A673 (cell line): ENCODE measurements around the gene SERINC5. TPM values are rescaled to one million over a fixed set of nuclear protein-coding genes. Genes with fewer than 3 reads are reported as not detected.

Experiments
- BruUV-seq: library from RNA; stranded (reverse); fragments of 400-500 nt; replicated peaks from 2 replicates; lab custom pipeline; 2021; lab: Mats Ljungman, UMichigan
- CTCF ChIA-PET: fragments of 300-600 bp; sonication (Branson Sonifier 250); formaldehyde crosslinking; loops from one replicate; lab custom pipeline; 2022; ENCODE audit warnings: antibody characterized with exemption; lab: Charles Lee
- POLR2A ChIA-PET: fragments of 300-600 bp; sonication (Branson Sonifier 250); formaldehyde crosslinking; loops from one replicate; lab custom pipeline; 2022; ENCODE audit warnings: antibody characterized with exemption; ENCODE audit not compliant: low non-redundant PET; lab: Charles Lee
- DNase-seq: peaks from one replicate; pipeline ENCODE4 v3.0.0-alpha.2; 2015; ENCODE audit warnings: low spot score
- H3K27ac ChIP-seq: fragments of 200-600 bp; sonication (generic); 2 replicates; pipeline ENCODE4 v1.5.1; 2016; ENCODE audit warnings: mixed run types, low read depth, mild to moderate bottlenecking, mixed read lengths, antibody characterized with exemption, low read length; ENCODE audit not compliant: poor library complexity, severe bottlenecking
- H3K27me3 ChIP-seq: fragments of 200-600 bp; sonication (generic); replicated peaks from 2 replicates; pipeline ENCODE4 v1.6.1; 2017; ENCODE audit warnings: mixed run types, low read depth, mild to moderate bottlenecking, mixed read lengths, antibody characterized with exemption, low read length; ENCODE audit not compliant: insufficient read depth, poor library complexity
- H3K36me3 ChIP-seq: fragments of 200-600 bp; sonication (generic); 2 replicates; pipeline ENCODE4 v1.6.1; 2016; ENCODE audit warnings: mixed run types, mild to moderate bottlenecking, mixed read lengths, antibody characterized with exemption, low read length; ENCODE audit not compliant: insufficient read depth, poor library complexity, severe bottlenecking
- H3K4me1 ChIP-seq: fragments of 200-600 bp; sonication (generic); 2 replicates; pipeline ENCODE4 v1.6.1; 2017; ENCODE audit warnings: mixed run types, mild to moderate bottlenecking, mixed read lengths, antibody characterized with exemption, low read length; ENCODE audit not compliant: insufficient read depth, poor library complexity, severe bottlenecking
- H3K4me3 ChIP-seq: fragments of 200-600 bp; sonication (generic); 2 replicates; pipeline ENCODE4 v1.5.1; 2016; ENCODE audit warnings: low read depth, mixed run types, mild to moderate bottlenecking, mixed read lengths, low read length; ENCODE audit not compliant: poor library complexity, severe bottlenecking
- H3K9me3 ChIP-seq: fragments of 200-600 bp; sonication (generic); 2 replicates; pipeline ENCODE4 v1.6.1; 2016; ENCODE audit warnings: mixed run types, low read depth, mild to moderate bottlenecking, mixed read lengths, antibody characterized with exemption, low read length; ENCODE audit not compliant: poor library complexity, severe bottlenecking
- EZH2 ChIP-seq: fragments of 200-600 bp; sonication (generic); IDR thresholded peaks from 2 replicates; pipeline ENCODE4 v1.6.1; 2017; ENCODE audit warnings: borderline replicate concordance, low read depth, mild to moderate bottlenecking, mixed read lengths, antibody characterized with exemption, low read length; ENCODE audit not compliant: poor library complexity, severe bottlenecking
- intact Hi-C: fragments of 100-400 bp; cut with micrococcal nuclease; formaldehyde crosslinking; loops from one replicate; pipeline ENCODE4 v1.10.0; 2022; ENCODE audit not compliant: unreplicated experiment
- total RNA-seq: library from RNA; stranded (reverse); gene quantifications from 2 replicates; pipeline ENCODE4 v1.2.3, GENCODE V29; 2021
- TF ChIP-seq, protein P1 (sequence below): fragments of 300-800, 200-600 bp; sonication (generic); conservative IDR thresholded peaks from 2 replicates; pipeline ENCODE4 v1.5.1; 2017; ENCODE audit warnings: low read depth, mild to moderate bottlenecking, antibody characterized with exemption, low read length, moderate library complexity, mixed read lengths

SERINC5 gene
- total RNA-seq, 1 experiment from 2014 or later: 20.6 TPM

DNA sequence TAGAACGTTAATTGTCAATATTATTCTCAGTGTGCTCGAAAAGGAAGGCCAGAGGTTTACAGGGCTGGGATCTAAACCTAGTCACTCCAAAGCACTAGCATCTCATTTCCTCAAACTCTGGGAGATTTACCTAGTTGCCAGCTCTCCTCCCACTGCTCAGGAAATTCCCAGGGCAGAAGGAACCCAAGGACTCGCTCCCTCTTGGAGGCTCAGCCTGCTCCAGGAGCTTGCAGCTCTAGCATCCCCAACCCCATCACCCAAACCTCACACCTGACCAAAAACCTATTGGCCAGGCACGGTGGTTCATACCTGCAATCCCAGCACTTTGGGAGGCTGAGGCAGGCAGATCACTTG lies 26.0 kb downstream of the SERINC5 start:
- Histone ChIP-seq H3K4me3 (no peak overlapping the region), H3K27ac (no peak overlapping the region), H3K4me1 (no peaks in the 10 kb centered on the region), H3K36me3 (no peaks in the 10 kb centered on the region), H3K9me3 (no peaks in the 10 kb centered on the region), H3K27me3 (no peaks in the 10 kb centered on the region)
- CTCF ChIA-PET: no interaction called here
- TF ChIP-seq, protein P1, sequence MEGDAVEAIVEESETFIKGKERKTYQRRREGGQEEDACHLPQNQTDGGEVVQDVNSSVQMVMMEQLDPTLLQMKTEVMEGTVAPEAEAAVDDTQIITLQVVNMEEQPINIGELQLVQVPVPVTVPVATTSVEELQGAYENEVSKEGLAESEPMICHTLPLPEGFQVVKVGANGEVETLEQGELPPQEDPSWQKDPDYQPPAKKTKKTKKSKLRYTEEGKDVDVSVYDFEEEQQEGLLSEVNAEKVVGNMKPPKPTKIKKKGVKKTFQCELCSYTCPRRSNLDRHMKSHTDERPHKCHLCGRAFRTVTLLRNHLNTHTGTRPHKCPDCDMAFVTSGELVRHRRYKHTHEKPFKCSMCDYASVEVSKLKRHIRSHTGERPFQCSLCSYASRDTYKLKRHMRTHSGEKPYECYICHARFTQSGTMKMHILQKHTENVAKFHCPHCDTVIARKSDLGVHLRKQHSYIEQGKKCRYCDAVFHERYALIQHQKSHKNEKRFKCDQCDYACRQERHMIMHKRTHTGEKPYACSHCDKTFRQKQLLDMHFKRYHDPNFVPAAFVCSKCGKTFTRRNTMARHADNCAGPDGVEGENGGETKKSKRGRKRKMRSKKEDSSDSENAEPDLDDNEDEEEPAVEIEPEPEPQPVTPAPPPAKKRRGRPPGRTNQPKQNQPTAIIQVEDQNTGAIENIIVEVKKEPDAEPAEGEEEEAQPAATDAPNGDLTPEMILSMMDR: no peak
- no peak for TF ChIP-seq EZH2
- DNase-seq: no peak
- intact Hi-C loops: no loop called here
- POLR2A ChIA-PET: no interaction called here
- no TSS peak for BruUV-seq

DNA sequence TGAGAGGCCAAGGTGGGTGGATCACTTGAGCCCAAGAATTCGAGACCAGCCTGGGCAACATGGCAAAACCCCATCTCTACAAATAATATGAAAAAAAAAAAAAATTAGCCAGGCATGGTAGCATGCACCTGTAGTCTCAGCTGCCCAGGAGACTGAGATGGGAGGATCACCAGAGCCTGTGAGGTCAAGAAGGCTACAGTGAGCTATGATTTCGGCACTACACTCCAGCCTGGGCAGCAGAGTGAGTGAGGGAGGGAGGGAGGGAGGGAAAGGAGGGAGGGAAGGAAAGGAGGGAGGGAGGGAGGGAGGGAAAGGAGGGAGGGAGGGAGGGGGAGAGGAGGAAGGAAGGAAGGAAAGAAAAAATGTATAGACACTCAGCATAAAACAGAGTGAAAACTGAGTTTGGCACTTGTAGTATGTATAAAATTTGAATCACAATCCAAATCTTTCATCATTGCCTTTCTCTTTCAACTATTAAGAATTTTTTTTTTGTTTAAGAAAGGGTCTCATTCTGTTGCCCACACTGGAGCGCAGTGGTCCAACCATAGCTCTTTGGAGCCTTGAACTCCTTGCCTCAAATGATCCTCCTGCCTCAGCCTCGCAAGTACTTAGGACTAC lies 27.8 kb downstream of the SERINC5 start:
- Histone ChIP-seq H3K4me1 (no peaks in the 10 kb centered on the region), H3K9me3 (no peaks in the 10 kb centered on the region), H3K4me3 (no peak overlapping the region), H3K27me3 (no peaks in the 10 kb centered on the region), H3K27ac (no peak overlapping the region), H3K36me3 (no peaks in the 10 kb centered on the region)
- BruUV-seq: no TSS peak
- CTCF ChIA-PET: interaction anchor here (0.6 kb wide), 1 partner anchor 217 kb away, joined by 7 read pairs; no protein-coding TSS in a partner anchor
- intact Hi-C loops: no loop called here
- DNase-seq: no peak
- TF ChIP-seq EZH2: no peak
- TF ChIP-seq, protein P1: no peak
- POLR2A ChIA-PET: no interaction called here

- no peaks in the 10 kb centered on the region for H3K36me3 ChIP-seq
- H3K4me1 ChIP-seq: no peaks in the 10 kb centered on the region
- intact Hi-C loops: no loop called here
- H3K27me3 ChIP-seq: no peaks in the 10 kb centered on the region
- H3K9me3 ChIP-seq: no peaks in the 10 kb centered on the region
- H3K4me3 ChIP-seq: no peak overlapping the region
- DNase-seq: no peak
- no peak overlapping the region for H3K27ac ChIP-seq
- no peak for TF ChIP-seq EZH2
- TF ChIP-seq, protein P1: no peak
- CTCF ChIA-PET: no interaction called here
- POLR2A ChIA-PET: no interaction called here
- no TSS peak for BruUV-seq
Observed at GRCh38 chr5:80225934-80226326, 29.9 kb downstream of the SERINC5 start.
